Gastrocnemius medialis (tissue), 4 donors: ENCODE measurements around the gene LARGE1. TPM values are rescaled to one million over a fixed set of nuclear protein-coding genes. Genes with fewer than 3 reads are reported as not detected.
A peak's percentile ranks its signal among the peaks of the same experiment; 100 is the strongest.

Source experiments
- ATAC-seq, 2 donors: fragments of 150-250 bp; one replicate each; pipeline ENCODE4 v1.9.1; 2016
- DNase-seq, 2 donors: peaks; one replicate each; pipeline ENCODE4 v3.0.0-alpha.2; 2019
- H3K27ac ChIP-seq, 4 donors: fragments of 200-600 bp; sonication (generic); 1 replicate in 1 of 4; 2 replicates in 3 of 4; pipeline ENCODE4 v1.5.1; 2016 to 2018; ENCODE audit warnings: mild to moderate bottlenecking in 2 of 4, moderate library complexity in 1 of 4
- H3K27me3 ChIP-seq, 3 donors: fragments of 200-600 bp; sonication (generic) in 2 of 3; 1 replicate in 1 of 3; 2 replicates in 2 of 3; pipeline versions ENCODE4 v1.5.1 to v1.6.0; 2016 to 2019; ENCODE audit warnings: mild to moderate bottlenecking in 1 of 3, moderate library complexity in 1 of 3
- H3K36me3 ChIP-seq, 2 donors: fragments of 200-600 bp; sonication (generic) in 1 of 2; one replicate each; pipeline ENCODE4 v1.5.1; 2017 to 2018
- H3K4me1 ChIP-seq, 2 donors: fragments of 200-600 bp; sonication (generic) in 1 of 2; one replicate each; pipeline ENCODE4 v1.5.1; 2016 to 2017; ENCODE audit warnings: mild to moderate bottlenecking in 2 of 2
- H3K4me3 ChIP-seq, 4 donors: fragments of 200-600 bp; sonication (generic) in 3 of 4; 1 replicate in 1 of 4; 2 replicates in 3 of 4; pipeline ENCODE4 v1.5.1; 2016 to 2019; ENCODE audit warnings: mild to moderate bottlenecking in 2 of 4
- H3K9me3 ChIP-seq, 3 donors: fragments of 200-600 bp; sonication (generic) in 2 of 3; 1 replicate in 1 of 3; 2 replicates in 2 of 3; pipeline ENCODE4 v1.5.1; 2016 to 2019
- POLR2A ChIP-seq, 2 donors: fragments of 450-650 bp; IDR thresholded peaks; one replicate each; pipeline ENCODE4 v1.6.1; 2017; ENCODE audit warnings: antibody characterized with exemption in 2 of 2, mild to moderate bottlenecking in 2 of 2, moderate library complexity in 2 of 2
- in situ Hi-C, 4 donors: fragments of 200-750 bp; cut with MboI; loops; one replicate each; pipeline versions ENCODE4 v1.15.0 to v1.8.0; 2017; ENCODE audit warnings: low sequenced_read_pairs in 4 of 4
- intact Hi-C: fragments of 100-400 bp; cut with DNase I; formaldehyde crosslinking; loops from one replicate; pipeline ENCODE4 v1.15.1; 2023; ENCODE audit warnings: low total_unique reads
- total RNA-seq, 4 donors: library from RNA; depleted of rRNA; stranded (reverse); fragments of >200 nt; gene quantifications; one replicate each; pipeline versions ENCODE4 v1.1.0 to v1.2.3, GENCODE V29; 2016
- TF ChIP-seq, protein P1 (sequence below), 5 experiments: fragments of 450-650 bp in 3 of 5; fragments of 200-600 bp in 2 of 5; sonication (generic) in 2 of 5; IDR thresholded peaks in 4 of 5; conservative IDR thresholded peaks in 1 of 5; 1 replicate in 4 of 5; 2 replicates in 1 of 5; pipeline ENCODE4 v1.5.1; 2016 to 2019; ENCODE audit warnings: antibody characterized with exemption in 5 of 5, mild to moderate bottlenecking in 3 of 5, moderate library complexity in 3 of 5

LARGE1 gene
- total RNA-seq, 4 donors from 2014 or later: 48.5 to 91.0 (median 68.4) TPM

DNA sequence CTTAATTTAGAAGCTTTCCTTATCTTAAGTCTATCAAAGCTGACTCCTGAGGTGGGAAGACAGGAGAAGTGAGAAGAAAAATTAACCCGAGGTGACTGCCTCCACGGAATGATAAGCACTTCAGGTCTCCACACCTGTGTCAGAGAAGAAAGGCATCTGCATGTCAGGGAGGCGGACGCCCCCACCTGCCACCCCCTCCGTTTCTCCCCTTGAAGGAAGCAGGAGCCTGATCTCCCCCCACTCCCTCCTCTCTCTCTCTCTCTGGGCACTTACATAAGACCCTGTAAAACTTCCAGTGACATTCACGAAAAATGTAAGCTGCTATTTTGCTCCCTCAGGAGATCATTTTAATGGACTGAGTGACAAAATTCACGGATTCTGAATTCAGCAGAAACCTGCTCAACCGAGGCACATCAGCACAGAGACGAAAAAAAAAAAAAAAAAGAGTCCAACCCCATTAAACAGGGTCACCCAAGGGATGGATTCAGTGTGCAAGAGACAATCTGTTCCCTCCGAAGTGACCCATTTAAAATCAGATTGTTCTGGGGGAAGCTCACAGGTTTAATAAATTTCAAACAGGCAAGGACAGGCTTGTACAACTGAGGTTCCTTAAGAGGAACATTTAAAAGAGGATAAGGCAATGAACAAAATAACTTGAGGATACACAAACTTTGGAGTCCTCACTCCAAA is 1.5 kb downstream of the LARGE1 start:
- in situ Hi-C loops: loop anchor here in 1 of 4 donors (10.0 kb wide), 1 partner anchor 94 kb away; no protein-coding TSS in a partner anchor
- DNase-seq: no peak
- intact Hi-C loops: no loop called here
- Histone ChIP-seq H3K4me1 (peaks cover 40 to 42% of the 10 kb centered on the region in 2 donors), H3K27ac (peak overlapping the region; percentile 84 to 90 (median 88)), H3K36me3 (no peaks in the 10 kb centered on the region), H3K27me3 (no peaks in the 10 kb centered on the region), H3K4me3 (peak overlapping the region; percentile 82 to 96 (median 87)), H3K9me3 (no peaks in the 10 kb centered on the region)
- ATAC-seq: no peak
- TF ChIP-seq, protein P1, sequence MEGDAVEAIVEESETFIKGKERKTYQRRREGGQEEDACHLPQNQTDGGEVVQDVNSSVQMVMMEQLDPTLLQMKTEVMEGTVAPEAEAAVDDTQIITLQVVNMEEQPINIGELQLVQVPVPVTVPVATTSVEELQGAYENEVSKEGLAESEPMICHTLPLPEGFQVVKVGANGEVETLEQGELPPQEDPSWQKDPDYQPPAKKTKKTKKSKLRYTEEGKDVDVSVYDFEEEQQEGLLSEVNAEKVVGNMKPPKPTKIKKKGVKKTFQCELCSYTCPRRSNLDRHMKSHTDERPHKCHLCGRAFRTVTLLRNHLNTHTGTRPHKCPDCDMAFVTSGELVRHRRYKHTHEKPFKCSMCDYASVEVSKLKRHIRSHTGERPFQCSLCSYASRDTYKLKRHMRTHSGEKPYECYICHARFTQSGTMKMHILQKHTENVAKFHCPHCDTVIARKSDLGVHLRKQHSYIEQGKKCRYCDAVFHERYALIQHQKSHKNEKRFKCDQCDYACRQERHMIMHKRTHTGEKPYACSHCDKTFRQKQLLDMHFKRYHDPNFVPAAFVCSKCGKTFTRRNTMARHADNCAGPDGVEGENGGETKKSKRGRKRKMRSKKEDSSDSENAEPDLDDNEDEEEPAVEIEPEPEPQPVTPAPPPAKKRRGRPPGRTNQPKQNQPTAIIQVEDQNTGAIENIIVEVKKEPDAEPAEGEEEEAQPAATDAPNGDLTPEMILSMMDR (IDR thresholded peaks at IDR 0.05 in 4 of 5, conservative IDR thresholded peaks at IDR 0.05 in 1 of 5): no peak
- TF ChIP-seq POLR2A (IDR thresholded peaks at IDR 0.05): no peak

DNA sequence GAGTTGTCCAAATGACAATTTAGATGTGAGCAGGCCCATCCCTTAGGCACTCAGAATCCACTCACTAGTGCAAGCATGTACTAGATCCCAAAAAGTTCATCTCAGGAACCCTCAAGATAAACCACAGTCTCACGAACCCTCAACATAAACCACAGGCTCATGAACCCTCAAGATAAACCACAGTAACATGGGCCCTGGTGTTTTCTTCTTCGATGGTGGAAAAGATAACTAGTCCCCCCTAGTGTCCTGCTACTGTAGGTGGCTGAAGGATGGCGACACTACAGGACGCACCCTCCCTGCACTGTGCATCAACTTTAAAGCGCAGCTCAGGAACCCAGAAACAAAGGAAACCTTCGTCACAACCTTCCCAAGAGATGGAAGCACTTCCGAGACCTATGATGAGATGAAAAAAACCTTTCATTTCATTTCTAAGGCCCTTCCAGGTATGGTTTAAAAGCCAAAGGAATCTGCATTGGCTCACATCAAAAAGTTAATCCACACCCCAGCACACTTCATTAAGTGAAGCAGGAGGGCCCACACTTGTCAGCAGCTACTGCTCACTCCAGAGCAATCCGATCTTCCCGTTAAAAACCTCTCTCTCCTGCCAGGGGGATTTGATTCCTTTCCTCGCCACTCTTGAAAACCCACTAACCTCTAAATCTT is 2.4 kb downstream of the LARGE1 start:
- H3K27ac ChIP-seq: peak overlapping the region; percentile 10 to 89 (median 54)
- no peaks in the 10 kb centered on the region for H3K9me3 ChIP-seq
- no peak for DNase-seq
- intact Hi-C loops: no loop called here
- H3K27me3 ChIP-seq: no peaks in the 10 kb centered on the region
- no peak for TF ChIP-seq POLR2A (IDR thresholded peaks at IDR 0.05)
- TF ChIP-seq, protein P1 (IDR thresholded peaks at IDR 0.05 in 4 of 5, conservative IDR thresholded peaks at IDR 0.05 in 1 of 5): peak in 3 of 5 experiments; percentile 35 to 51 (median 44)
- peaks cover 31 to 33% of the 10 kb centered on the region in 2 donors for H3K4me1 ChIP-seq
- peak overlapping the region in 2 of 4 donors; percentile 5 to 82 for H3K4me3 ChIP-seq
- no peak for ATAC-seq
- no peaks in the 10 kb centered on the region for H3K36me3 ChIP-seq
- in situ Hi-C loops: loop anchor here in 1 of 4 donors (10.0 kb wide), 1 partner anchor 93 kb away; no protein-coding TSS in a partner anchor

DNA sequence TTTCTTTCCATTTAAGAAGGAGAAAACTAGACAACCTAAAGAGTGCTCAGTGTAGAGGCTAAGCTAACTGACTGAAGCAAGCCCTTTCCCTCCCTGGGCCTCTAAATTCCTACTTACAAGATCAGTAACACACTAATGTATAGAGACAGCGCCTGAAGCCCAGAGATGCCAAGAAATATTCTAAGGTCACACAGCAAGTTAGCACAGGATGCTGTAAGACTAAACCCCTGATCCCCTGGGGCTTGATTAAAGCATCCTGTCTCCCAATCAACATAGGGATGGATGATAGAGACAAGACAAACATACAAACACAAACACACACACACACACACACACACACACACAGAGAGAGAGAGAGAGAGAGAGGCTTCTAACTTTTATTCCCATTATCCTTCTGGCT is 5.6 kb downstream of the LARGE1 start:
- TF ChIP-seq, protein P1 (IDR thresholded peaks at IDR 0.05 in 4 of 5, conservative IDR thresholded peaks at IDR 0.05 in 1 of 5): no peak
- TF ChIP-seq POLR2A (IDR thresholded peaks at IDR 0.05): no peak
- Histone ChIP-seq H3K27me3 (no peaks in the 10 kb centered on the region), H3K9me3 (no peaks in the 10 kb centered on the region), H3K4me3 (no peak overlapping the region), H3K4me1 (peaks cover 36 to 43% of the 10 kb centered on the region in 2 donors), H3K36me3 (no peaks in the 10 kb centered on the region), H3K27ac (no peak overlapping the region)
- intact Hi-C loops (no loop called here), in situ Hi-C loops (loop anchor here in 1 of 4 donors (10.0 kb wide), 1 partner anchor 90 kb away; no protein-coding TSS in a partner anchor)
- DNase-seq: no peak
- no peak for ATAC-seq

DNA sequence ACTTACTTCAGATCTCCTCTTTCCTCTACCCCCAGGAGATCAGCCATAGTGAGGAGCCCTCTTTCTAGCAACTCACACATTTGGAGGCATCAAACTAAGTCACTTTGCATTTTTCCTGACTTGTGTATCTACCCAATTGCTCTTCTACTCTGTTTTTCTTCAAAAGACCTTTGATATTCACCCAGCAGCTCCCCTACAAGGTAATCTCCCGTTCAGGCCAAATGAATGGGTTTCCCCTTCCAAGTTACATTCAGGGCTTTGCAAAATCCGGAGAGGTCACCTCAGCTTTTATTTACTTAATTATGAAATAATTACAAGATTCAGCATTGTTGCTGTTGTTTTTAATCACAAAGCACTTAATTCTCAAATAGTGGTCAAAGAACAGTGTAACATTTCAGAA is 6.1 kb downstream of the LARGE1 start:
- H3K27me3 ChIP-seq: no peaks in the 10 kb centered on the region
- H3K4me3 ChIP-seq: no peak overlapping the region
- intact Hi-C loops (no loop called here), in situ Hi-C loops (loop anchor here in 1 of 4 donors (10.0 kb wide), 1 partner anchor 89 kb away; no protein-coding TSS in a partner anchor)
- peaks cover 42 to 44% of the 10 kb centered on the region in 2 donors for H3K4me1 ChIP-seq
- H3K9me3 ChIP-seq: no peaks in the 10 kb centered on the region
- no peak for DNase-seq
- ATAC-seq: no peak
- no peak overlapping the region for H3K27ac ChIP-seq
- TF ChIP-seq POLR2A (IDR thresholded peaks at IDR 0.05): no peak
- TF ChIP-seq, protein P1 (IDR thresholded peaks at IDR 0.05 in 4 of 5, conservative IDR thresholded peaks at IDR 0.05 in 1 of 5): no peak
- H3K36me3 ChIP-seq: no peaks in the 10 kb centered on the region
